ENCODE measurements around the gene IL24. TPM values are rescaled to one million over a fixed set of nuclear protein-coding genes. Genes with fewer than 3 reads are reported as not detected.

IL24 gene
- total RNA-seq, 1 donor from 2014 or later: not detected

DNA sequence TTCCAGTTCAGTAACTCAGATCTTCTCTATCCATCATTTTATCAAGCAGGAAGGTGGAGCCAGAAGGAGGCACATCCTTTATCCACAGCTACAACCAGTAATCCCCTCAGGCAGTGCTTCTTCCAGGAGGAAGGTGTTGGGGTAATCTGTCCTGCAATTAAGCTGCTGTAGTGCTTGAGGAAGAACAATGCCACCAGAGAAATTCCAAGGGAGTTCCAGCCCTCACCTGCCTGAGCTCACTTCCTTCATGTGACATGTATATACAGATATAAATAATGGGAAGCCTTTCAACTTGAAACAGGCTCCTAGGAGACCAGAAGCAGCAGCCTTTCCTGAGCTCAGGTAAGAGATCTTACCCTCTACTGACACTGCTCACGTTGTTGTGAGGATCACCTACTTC, 34.0 kb upstream of the IL24 start:
- H3K4me3 Mint-ChIP-seq: no peak overlapping the region
- no peaks in the 10 kb centered on the region for H3K4me1 Mint-ChIP-seq
- H3K27ac Mint-ChIP-seq: no peak overlapping the region
- DNase-seq (ENCODE audit: low spot score in 2 of 2, unreplicated experiment in 2 of 2): no peak
- TF ChIP-seq, protein P1, sequence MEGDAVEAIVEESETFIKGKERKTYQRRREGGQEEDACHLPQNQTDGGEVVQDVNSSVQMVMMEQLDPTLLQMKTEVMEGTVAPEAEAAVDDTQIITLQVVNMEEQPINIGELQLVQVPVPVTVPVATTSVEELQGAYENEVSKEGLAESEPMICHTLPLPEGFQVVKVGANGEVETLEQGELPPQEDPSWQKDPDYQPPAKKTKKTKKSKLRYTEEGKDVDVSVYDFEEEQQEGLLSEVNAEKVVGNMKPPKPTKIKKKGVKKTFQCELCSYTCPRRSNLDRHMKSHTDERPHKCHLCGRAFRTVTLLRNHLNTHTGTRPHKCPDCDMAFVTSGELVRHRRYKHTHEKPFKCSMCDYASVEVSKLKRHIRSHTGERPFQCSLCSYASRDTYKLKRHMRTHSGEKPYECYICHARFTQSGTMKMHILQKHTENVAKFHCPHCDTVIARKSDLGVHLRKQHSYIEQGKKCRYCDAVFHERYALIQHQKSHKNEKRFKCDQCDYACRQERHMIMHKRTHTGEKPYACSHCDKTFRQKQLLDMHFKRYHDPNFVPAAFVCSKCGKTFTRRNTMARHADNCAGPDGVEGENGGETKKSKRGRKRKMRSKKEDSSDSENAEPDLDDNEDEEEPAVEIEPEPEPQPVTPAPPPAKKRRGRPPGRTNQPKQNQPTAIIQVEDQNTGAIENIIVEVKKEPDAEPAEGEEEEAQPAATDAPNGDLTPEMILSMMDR (IDR thresholded peaks at IDR 0.05; ENCODE audit: unreplicated experiment): no peak
- H3K36me3 Mint-ChIP-seq: no peaks in the 10 kb centered on the region
- H3K27me3 Mint-ChIP-seq (ENCODE audit: low read depth): peaks cover 85% of the 10 kb centered on the region
- no peaks in the 10 kb centered on the region for H3K9me3 Mint-ChIP-seq

DNA sequence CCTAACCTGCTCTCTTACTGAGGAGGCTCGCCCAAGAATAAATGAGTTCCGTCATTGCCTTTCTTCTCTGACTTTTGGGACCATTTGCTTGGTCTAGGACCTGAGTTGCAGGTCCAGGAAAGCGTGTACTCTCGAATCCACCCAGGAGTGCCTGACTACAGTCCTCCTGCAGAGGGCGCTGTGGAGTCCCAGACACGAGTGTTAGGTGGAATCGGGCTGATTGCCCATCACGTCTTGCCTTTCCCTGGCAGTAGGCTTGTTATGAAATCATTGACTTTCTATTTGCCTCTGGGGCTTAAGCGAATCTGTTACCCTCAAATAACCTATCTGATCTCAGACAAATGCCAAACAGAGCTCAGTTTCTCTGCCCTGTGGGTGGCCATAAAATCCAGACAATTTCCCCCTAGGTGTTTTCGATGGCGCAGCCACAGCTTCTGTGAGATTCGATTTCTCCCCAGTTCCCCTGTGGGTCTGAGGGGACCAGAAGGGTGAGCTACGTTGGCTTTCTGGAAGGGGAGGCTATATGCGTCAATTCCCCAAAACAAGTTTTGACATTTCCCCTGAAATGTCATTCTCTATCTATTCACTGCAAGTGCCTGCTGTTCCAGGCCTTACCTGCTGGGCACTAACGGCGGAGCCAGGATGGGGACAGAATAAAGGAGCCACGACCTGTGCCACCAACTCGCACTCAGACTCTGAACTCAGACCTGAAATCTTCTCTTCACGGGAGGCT, 32.1 kb upstream of the IL24 start, which contains the start of gene IL20:
Gene IL20 (plus strand): TSS at position 685 of the 733 bp plus-strand sequence. CDS start 230 bp downstream, outside the sequence.
- TF ChIP-seq, protein P1 (IDR thresholded peaks at IDR 0.05; ENCODE audit: unreplicated experiment): peak; percentile 76
- Mint-ChIP-seq H3K4me3 (no peak within 1 kb of the TSS), H3K9me3 (no peaks in the 10 kb centered on the region), H3K27ac (no peak within 1 kb of the TSS), H3K4me1 (no peaks in the 10 kb centered on the region), H3K36me3 (no peaks in the 10 kb centered on the region), H3K27me3 (ENCODE audit: low read depth) (peaks cover 84% of the 10 kb centered on the region)
- DNase-seq (ENCODE audit: low spot score in 2 of 2, unreplicated experiment in 2 of 2): peak; percentile 46 to 63

DNA sequence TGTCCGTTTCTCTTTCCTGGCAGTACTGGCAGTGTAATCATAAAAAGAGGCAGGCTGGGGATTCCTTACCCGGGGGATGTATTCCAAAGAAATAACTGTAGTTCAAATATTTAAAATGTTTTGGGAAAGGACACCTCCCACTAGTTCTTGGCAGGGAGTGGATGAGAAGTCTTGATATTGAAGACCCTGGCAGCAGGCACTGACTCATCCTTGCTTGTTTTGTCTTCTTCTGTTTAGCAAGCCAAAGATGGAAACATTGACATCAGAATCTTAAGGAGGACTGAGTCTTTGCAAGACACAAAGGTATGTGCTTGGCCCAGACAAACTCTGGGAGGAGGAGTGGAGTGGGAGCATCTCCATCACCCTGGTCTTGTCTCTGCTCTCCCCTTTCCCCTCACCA, 31.2 kb upstream of the IL24 start:
- Mint-ChIP-seq H3K27ac (no peak overlapping the region), H3K4me3 (no peak overlapping the region), H3K9me3 (no peaks in the 10 kb centered on the region), H3K36me3 (no peaks in the 10 kb centered on the region), H3K27me3 (ENCODE audit: low read depth) (peaks cover 81% of the 10 kb centered on the region), H3K4me1 (no peaks in the 10 kb centered on the region)
- no peak for DNase-seq (ENCODE audit: low spot score in 2 of 2, unreplicated experiment in 2 of 2)
- TF ChIP-seq, protein P1 (IDR thresholded peaks at IDR 0.05; ENCODE audit: unreplicated experiment): no peak

DNA sequence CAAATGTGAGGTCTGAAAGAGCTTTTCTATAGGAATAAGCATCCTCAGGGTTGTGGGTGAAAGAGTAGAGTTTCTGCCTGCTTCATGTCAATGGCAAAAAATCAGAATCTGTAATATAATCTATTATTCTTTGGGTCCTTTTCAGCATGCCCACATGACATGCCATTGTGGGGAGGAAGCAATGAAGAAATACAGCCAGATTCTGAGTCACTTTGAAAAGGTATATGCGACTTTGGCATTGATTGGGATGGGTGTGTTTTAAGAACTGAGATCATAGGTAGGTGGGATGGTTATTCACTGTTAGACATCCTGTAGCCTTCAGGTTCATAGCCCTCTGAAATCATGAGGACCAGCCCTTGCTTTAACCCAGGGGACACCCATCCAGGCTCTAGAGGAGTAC, 30.0 kb upstream of the IL24 start:
- DNase-seq (ENCODE audit: low spot score in 2 of 2, unreplicated experiment in 2 of 2): no peak
- peaks cover 69% of the 10 kb centered on the region for H3K27me3 Mint-ChIP-seq (ENCODE audit: low read depth)
- H3K9me3 Mint-ChIP-seq: peaks cover 3% of the 10 kb centered on the region
- no peak overlapping the region for H3K4me3 Mint-ChIP-seq
- TF ChIP-seq, protein P1 (IDR thresholded peaks at IDR 0.05; ENCODE audit: unreplicated experiment): no peak
- no peaks in the 10 kb centered on the region for H3K4me1 Mint-ChIP-seq
- H3K36me3 Mint-ChIP-seq: no peaks in the 10 kb centered on the region
- no peak overlapping the region for H3K27ac Mint-ChIP-seq

DNA sequence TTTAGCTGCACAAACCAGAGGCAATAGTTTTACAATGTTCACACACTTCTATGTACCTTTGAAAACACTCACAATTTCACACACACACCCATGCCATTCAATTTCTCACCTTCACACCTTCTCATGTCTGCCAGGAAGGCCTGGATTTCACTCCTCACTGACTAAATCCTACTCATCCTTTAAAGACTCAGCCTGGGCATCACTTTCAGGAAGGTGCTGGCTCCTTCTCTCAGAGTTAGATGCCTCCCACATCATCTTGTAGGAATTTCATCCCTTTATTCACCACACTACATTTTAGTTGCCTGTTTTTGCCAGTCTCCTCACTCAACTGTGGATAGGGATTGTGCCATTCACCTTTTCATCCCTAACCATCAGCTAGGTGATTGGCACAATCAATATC, 29.5 kb upstream of the IL24 start:
- H3K9me3 Mint-ChIP-seq: peaks cover 4% of the 10 kb centered on the region
- H3K27ac Mint-ChIP-seq: no peak overlapping the region
- H3K36me3 Mint-ChIP-seq: no peaks in the 10 kb centered on the region
- TF ChIP-seq, protein P1 (IDR thresholded peaks at IDR 0.05; ENCODE audit: unreplicated experiment): no peak
- peaks cover 66% of the 10 kb centered on the region for H3K27me3 Mint-ChIP-seq (ENCODE audit: low read depth)
- no peaks in the 10 kb centered on the region for H3K4me1 Mint-ChIP-seq
- no peak for DNase-seq (ENCODE audit: low spot score in 2 of 2, unreplicated experiment in 2 of 2)
- no peak overlapping the region for H3K4me3 Mint-ChIP-seq

Data from mesothelial cell of epicardium (in vitro differentiated cells).